Endothelial cell (in vitro differentiated cells): Measurements from ENCODE around the gene PC. TPM values are rescaled to one million over a fixed set of nuclear protein-coding genes. Genes with fewer than 3 reads are reported as not detected.

Source experiments
- DNase-seq: peaks from one replicate; pipeline ENCODE4 v3.0.0; 2021; ENCODE audit warnings: low spot score
- H3K27ac Mint-ChIP-seq: one replicate; pipeline ENCODE4 v1.8.0; 2021; ENCODE audit warnings: mixed read lengths, inconsistent platforms; ENCODE audit not compliant: unreplicated experiment
- H3K27me3 Mint-ChIP-seq: one replicate; pipeline ENCODE4 v1.8.0; 2021; ENCODE audit warnings: mild to moderate bottlenecking, moderate library complexity, mixed read lengths, inconsistent platforms; ENCODE audit not compliant: unreplicated experiment
- H3K36me3 Mint-ChIP-seq: one replicate; pipeline ENCODE4 v1.8.0; 2021; ENCODE audit warnings: mild to moderate bottlenecking, low read depth, mixed read lengths, inconsistent platforms; ENCODE audit not compliant: unreplicated experiment
- H3K4me1 Mint-ChIP-seq: one replicate; pipeline ENCODE4 v1.8.0; 2021; ENCODE audit warnings: mild to moderate bottlenecking, mixed read lengths, inconsistent platforms; ENCODE audit not compliant: unreplicated experiment
- H3K4me3 Mint-ChIP-seq: one replicate; pipeline ENCODE4 v1.8.0; 2021; ENCODE audit warnings: mild to moderate bottlenecking, mixed read lengths, inconsistent platforms; ENCODE audit not compliant: unreplicated experiment
- H3K9me3 Mint-ChIP-seq: one replicate; pipeline ENCODE4 v1.8.0; 2021; ENCODE audit warnings: mixed read lengths, inconsistent platforms; ENCODE audit not compliant: unreplicated experiment
- total RNA-seq: library from RNA; stranded (reverse); fragmentation: NEBNext Ultra II Directional; extraction: Animal tissue kit (Norgen Biotek cat#: 25700); gene quantifications from one replicate; pipeline ENCODE4 v1.2.1, GENCODE V29; 2021; ENCODE audit not compliant: unreplicated experiment
- TF ChIP-seq, protein P1 (sequence below): fragments of 200-600 bp; sonication (generic); IDR thresholded peaks from one replicate; pipeline ENCODE4 v1.5.0; 2021; ENCODE audit warnings: antibody characterized with exemption; ENCODE audit not compliant: unreplicated experiment

PC gene
- total RNA-seq, 1 donor from 2014 or later: 5.8 TPM

DNA sequence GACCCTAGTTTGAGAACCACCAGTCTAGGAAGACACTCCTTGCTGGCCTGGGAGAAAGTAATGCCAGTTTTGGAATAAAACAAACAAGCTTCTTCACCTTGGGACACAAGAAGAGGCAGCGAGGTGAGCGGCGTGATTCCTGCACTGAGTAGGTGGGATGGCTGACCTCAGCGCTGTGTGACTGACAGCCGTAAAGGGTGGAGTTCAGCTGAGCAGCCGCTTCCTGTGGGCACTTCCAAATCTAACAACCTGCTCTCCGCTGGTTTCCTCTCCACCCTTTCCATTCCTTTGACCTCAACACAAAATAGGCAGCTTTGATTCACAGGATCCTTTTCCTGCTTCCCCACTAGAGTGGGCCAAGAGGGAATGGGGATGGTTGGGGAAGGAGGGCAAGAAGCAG lies 45.8 kb downstream of the PC start:
- no peaks in the 10 kb centered on the region for H3K36me3 Mint-ChIP-seq
- H3K4me3 Mint-ChIP-seq: no peak overlapping the region
- no peaks in the 10 kb centered on the region for H3K9me3 Mint-ChIP-seq
- H3K27me3 Mint-ChIP-seq: no peaks in the 10 kb centered on the region
- H3K27ac Mint-ChIP-seq: no peak overlapping the region
- peaks cover 12% of the 10 kb centered on the region for H3K4me1 Mint-ChIP-seq
- TF ChIP-seq, protein P1, sequence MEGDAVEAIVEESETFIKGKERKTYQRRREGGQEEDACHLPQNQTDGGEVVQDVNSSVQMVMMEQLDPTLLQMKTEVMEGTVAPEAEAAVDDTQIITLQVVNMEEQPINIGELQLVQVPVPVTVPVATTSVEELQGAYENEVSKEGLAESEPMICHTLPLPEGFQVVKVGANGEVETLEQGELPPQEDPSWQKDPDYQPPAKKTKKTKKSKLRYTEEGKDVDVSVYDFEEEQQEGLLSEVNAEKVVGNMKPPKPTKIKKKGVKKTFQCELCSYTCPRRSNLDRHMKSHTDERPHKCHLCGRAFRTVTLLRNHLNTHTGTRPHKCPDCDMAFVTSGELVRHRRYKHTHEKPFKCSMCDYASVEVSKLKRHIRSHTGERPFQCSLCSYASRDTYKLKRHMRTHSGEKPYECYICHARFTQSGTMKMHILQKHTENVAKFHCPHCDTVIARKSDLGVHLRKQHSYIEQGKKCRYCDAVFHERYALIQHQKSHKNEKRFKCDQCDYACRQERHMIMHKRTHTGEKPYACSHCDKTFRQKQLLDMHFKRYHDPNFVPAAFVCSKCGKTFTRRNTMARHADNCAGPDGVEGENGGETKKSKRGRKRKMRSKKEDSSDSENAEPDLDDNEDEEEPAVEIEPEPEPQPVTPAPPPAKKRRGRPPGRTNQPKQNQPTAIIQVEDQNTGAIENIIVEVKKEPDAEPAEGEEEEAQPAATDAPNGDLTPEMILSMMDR: no peak
- DNase-seq: no peak

DNA sequence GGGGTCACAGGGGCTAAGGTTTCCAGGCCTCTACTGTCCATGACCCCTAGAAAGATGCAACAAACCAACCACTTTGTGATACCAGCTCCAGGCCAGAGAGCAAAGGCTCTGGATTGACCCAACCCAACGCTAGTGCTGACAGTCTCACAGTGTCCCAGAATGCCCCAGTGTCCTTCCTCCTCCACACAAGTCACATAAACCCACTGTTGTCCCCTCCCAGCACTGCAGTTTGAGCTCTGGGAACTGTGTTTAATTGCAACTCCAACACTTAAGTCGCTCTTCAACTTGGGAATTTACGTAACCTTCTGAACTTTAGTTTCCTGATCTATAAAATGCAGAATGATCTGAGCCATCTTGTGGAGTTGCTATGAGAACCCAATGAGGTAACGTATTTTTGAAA lies 47.5 kb downstream of the PC start:
- Mint-ChIP-seq H3K4me1 (peaks cover 12% of the 10 kb centered on the region), H3K27me3 (no peaks in the 10 kb centered on the region), H3K36me3 (no peaks in the 10 kb centered on the region), H3K9me3 (no peaks in the 10 kb centered on the region), H3K27ac (no peak overlapping the region), H3K4me3 (peak overlapping the region; percentile 38)
- TF ChIP-seq, protein P1: no peak
- no peak for DNase-seq

DNA sequence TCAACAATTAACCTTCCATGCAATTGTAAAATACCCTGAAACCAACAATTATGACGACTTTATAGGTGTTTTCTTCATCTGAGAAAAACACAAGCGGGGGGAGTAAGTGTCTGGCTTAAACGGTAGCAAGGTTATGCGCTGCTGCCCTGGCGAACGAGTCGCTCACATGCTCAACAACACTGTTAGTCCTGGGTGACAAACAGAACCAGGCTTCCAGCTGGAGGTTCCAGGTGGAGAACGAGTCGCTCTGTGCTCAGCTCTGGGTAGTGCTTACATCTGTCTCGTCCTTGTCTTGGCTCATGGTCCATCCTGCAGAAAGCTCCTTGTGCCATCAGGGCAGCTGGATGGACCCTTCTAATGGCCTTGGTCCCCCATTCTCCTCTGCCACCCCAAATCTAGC lies 48.2 kb downstream of the PC start:
- Mint-ChIP-seq H3K9me3 (no peaks in the 10 kb centered on the region), H3K27ac (no peak overlapping the region), H3K27me3 (no peaks in the 10 kb centered on the region), H3K4me3 (no peak overlapping the region), H3K36me3 (no peaks in the 10 kb centered on the region), H3K4me1 (peaks cover 12% of the 10 kb centered on the region)
- DNase-seq: no peak
- TF ChIP-seq, protein P1: no peak

DNA sequence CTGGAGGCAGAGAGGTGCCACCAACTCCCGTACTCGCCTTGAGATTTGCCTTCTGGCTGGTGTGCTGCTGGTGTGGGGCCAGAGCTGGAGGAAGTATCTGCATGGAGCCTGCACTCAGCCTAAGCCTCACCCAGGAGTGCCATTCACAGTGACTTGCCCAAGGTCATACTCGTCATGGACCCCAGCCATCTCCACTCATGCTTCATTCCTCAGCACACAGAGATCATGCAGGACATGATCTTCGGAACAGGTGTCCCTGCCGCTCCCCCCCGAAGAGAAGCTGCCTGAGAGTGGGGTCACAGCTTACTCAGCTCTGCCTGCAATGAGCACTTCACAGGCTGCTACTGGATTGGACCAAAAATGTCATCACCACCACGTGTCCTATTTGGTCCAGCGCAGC lies 49.0 kb downstream of the PC start:
- H3K36me3 Mint-ChIP-seq: no peaks in the 10 kb centered on the region
- H3K4me1 Mint-ChIP-seq: peaks cover 12% of the 10 kb centered on the region
- H3K9me3 Mint-ChIP-seq: no peaks in the 10 kb centered on the region
- H3K4me3 Mint-ChIP-seq: no peak overlapping the region
- H3K27ac Mint-ChIP-seq: no peak overlapping the region
- H3K27me3 Mint-ChIP-seq: no peaks in the 10 kb centered on the region
- TF ChIP-seq, protein P1: no peak
- no peak for DNase-seq

DNA sequence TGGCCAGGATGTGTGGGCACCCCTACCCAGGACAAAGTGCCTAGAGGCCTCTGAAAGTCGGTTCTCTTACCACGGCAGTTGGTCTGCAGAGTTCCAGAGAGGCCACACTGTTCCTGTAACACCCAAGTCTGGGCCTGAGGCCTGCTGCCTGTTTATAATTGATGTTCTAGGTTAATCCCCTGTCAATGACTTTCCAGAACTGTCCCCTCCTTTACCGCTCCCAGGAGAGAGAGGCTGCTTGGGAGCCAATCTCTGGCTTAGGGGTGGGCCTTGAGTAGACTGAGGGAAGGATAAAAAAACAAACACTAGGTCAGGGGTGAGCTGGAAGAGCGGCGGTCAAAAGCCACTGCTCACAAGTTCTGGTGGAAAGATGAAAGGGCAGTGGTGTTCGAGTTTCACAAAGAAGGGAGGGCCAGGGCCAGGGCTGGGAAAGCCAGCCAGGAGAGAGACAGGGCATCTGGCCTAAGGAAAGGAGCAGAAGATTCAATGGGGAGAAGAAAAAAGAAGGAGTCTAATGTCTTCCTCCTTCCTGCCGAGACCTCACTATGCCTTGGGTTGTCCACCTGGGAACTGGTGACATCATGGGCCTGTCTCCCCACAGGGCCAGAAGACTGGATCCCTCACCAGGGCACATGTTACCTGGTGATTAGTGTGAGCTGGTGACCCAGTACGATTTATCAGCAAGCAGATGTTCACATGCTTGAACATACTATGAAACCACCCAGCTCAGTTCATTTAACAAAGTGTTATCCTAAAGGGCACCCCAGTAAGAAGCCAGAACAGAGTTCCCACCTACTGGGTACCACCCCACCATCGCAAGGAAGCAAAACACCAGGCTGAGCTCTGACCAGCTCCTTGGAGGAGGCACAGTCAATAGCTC lies 50.2 kb downstream of the PC start:
- Mint-ChIP-seq H3K4me1 (peaks cover 12% of the 10 kb centered on the region), H3K9me3 (no peaks in the 10 kb centered on the region), H3K27ac (peak overlapping the region; percentile 17), H3K36me3 (no peaks in the 10 kb centered on the region), H3K27me3 (no peaks in the 10 kb centered on the region), H3K4me3 (no peak overlapping the region)
- TF ChIP-seq, protein P1: no peak
- DNase-seq: no peak
